Amygdala (tissue), 56 donors: ENCODE measurements around the gene CLASP1.

Experiments
- DNase-seq, 56 donors: peaks; one replicate each; lab custom pipeline; 2025; lab: John Stamatoyannopoulos, UW

Gene CLASP1

DNA sequence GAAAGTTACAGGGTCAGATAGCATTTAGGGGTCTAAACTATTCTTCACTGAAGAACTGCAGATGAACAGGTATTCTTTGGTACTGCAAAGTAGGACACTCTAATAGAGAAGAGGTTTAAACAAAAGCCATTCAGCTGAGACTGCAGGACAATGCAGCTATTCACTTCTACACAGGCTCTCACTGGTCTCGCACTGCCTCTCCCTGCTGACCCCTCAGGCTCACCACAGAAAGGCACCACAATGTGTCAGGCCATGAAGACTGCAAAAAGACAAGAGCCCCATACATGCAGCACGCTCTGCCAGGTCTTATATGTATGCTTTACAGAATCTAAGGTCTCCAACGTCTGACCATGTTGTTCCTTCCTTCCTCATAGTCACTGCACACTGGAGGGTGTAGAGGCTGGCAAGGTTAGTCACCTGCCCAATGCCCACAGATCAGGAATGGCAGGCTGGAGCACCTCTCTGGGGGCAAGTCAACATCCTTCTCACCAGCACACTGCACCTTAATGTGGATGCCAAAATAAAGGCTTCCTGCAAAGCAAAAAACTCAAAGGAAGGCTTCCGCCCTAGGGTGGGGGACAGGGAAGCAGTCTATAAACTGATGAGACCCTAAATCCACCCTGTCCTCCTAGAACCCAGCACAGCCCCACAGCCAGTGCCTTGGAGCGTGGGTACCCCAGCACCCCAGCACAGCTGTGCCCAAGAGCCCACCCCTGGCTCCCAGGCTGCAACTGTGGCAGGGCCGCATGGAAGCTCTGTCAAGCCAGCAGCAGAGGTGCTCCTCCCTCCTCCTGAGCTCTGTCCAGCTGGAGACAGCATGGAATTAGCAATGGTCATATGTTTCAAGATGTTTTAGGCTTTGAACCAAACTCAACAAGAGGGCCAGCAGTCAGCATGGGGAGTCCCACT lies 129.3 kb downstream of the CLASP1 start:
- DNase-seq = peak in 48 of 56 donors; percentile 10 to 88 (median 58)

DNA sequence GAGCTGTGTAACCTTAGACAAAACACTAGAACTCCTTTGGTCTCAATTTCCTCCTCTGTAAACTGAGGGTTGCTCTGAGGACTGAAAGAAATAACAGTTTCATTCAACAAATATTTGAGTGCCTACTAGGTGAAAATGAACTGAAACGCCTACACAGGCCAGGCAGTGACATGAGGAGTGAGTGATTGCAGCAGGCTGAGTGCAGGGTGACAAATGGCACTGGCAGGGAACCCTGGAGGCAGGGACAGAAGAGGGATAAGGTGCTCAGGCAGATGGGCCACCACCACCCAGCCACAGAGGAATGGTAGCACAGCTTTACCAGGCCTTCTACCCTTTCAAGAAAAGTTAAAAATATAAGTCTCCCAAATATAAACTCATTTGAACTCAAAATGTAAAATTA lies 130.1 kb downstream of the CLASP1 start:
- DNase-seq = peak in 1 of 56 donors; percentile 2

DNA sequence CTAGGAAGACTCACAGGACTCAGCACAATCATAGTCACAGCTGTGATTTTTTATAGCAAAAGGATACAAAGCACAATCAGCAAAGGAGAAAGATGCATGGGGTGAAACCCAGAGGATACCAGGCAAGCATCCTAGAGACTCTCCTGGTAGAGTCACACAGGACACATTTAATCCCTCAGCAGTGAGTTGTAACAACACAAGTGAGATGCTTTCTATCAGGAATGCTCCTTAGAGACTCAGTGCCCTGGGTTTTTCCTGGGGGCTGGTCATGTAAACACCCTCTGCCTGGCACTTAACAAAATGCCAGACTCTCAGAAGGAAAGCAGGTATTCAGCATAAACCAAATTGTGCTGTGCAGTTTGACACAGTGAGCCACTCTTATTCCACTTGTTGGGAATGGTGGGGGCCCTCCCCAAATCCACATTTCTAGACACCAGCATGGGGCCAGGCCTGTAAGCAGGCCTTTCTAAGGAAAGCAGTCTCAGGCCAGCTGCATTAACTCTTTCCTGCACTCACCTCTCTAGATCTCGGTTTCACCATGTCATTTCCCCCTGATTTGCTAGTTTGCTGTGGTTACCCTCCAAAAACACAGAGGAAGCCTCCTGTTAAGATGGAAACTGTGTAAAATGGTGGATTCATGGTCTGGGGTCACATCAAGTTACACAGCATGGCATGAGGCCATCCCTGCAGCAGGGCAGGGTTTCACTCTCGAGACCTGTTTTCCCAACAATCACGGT lies 135.5 kb downstream of the CLASP1 start:
- no peak for DNase-seq

- DNase-seq = no peak
Measured at GRCh38 chr2:121510857-121511256, 138.4 kb downstream of the CLASP1 start.

DNA sequence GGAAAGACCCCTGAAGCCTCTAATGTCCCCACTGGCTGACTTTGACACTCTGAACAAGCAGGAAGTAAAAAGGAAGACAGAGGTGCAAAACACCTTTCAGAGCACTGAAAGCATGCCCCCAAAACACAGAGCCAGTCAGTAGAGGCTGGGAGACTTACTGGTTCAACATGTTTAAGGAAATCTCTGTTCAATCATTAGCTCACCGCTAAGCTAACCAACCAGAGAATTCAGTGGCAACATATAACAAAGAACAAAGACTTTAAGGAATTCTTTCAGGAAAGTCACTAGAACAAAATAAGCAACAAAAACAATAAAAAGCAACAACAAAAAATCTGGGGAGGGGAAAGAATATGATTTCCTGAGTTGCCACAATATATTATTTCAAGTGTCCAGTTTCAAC lies 142.6 kb downstream of the CLASP1 start:
- no peak for DNase-seq

- no peak for DNase-seq
Measured at GRCh38 chr2:121505986-121506586, 143.2 kb downstream of the CLASP1 start.

- DNase-seq = no peak
Measured at GRCh38 chr2:121505005-121505404, 144.3 kb downstream of the CLASP1 start.

DNA sequence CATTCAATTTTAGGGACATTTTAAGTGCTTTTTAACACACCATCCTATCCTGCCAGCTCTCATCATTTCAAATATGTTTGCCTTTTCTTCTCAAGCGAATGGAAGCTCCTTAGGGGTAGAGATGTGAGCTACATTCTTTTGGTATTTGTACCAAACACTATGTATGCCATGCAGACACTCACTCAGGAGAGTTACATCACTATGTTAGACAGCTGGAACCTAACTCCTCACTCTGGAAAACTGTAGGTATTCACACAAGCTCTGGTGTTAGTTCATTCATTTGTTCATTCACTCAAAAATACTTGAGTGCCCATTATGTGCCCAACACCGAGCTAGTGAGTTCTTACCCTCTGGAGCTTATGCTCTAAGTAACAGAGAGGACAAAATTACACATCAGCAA lies 144.9 kb downstream of the CLASP1 start:
- no peak for DNase-seq

DNA sequence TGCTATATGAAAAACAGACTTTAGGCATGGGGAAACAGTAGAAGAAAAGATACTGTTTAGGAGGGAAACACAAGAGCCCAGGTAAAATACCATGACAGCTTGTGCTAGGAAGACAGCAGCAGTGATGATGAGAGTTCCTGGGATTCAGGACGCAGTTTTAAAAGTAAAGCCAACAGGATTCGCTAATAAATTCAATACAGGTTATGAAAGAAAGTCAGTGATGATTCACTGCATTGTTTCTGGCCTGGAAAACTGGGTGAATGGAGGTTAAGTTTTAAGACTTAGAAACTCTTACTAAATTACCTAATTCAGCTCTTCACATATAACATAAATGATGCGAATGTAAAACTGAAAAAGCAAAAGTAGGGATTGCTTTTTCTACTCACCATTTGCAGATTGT lies 146.5 kb downstream of the CLASP1 start:
- no peak for DNase-seq

- DNase-seq = no peak
Measured at GRCh38 chr2:121502246-121502645, 147.0 kb downstream of the CLASP1 start.

- no peak for DNase-seq
Measured at GRCh38 chr2:121501554-121501953, 147.7 kb downstream of the CLASP1 start.

DNA sequence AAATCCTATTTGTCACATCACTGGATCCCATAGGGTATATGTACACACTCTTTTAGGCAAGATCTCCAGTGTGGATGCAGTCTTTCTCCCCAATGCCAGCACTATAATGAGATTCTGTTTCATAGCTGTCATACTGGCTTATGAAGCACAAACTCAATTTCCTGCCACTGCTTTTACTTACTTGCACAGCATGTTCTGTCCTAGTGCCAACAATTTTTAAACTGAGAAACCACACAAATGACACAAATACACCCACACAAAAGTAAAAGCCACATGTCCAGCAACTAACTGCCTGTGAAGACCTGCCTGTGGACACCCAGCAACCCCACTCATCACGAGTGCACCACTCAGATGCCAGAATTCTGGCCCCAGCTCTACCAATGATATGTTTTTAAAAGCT lies 148.2 kb downstream of the CLASP1 start:
- DNase-seq = peak in 1 of 56 donors; percentile 18

DNA sequence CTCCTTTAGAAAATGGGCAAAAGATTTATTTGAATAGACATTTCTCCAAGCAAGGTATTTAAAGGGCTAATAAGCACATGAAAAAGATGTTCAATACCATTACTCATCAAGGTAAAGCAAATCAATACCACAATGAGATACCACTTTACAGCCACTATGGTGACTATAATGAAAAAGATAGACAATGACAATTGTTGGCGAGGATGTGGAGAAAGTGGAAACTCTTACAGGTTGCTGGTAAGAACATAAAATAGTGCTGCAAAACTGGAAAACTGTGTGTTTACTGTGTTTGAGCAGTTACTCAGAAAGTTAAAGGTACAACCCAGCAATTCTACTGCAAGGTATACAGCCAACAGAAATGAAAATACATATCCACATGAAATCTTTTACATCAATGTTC lies 150.5 kb downstream of the CLASP1 start:
- no peak for DNase-seq

GRCh38 chr2:121492409-121492808 lies 156.9 kb downstream of the CLASP1 start:
- DNase-seq = no peak

DNA sequence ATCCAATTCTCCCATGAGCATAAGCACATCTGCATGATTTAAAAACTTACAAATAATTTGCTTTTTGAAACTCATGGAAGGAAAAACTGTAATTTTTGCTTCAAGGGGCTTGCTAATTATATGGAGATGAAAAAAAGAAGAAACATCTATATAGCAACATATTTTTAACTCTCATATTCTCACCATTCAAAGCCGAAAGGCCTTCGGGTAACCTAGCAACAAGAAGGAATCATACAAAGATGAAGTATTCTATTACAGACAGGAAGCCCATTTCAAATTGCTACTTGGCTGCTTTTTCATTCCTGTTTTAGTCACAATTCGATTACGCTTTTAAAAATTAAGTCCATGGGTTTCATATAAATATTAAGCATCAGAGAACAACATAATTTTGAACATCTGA lies 157.7 kb downstream of the CLASP1 start:
- no peak for DNase-seq

DNA sequence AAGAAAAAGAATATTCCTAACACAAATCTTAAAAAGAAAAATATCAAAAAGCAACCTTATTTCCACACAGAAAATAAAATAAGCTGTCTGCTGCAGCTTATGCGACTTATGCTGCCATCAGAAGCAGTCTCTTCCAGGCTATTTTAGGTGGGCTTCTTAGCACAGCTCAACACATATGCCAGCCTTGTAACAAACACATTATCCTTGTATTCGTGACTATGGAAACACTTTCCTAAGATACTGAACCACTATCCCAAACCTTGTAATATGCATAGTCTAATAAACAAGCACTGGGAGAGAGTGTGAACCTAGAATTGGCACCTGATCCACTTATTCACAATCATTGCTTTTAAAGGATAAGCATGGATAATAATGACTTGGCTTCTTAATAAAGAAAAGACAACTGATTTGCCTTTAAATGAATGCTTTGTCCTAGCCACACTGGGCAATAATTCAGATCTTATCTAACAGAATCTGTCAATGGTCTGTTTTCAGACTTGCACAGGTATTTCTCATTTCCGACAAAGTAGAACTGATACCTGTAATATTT lies 158.6 kb downstream of the CLASP1 start:
- DNase-seq = no peak

GRCh38 chr2:121489911-121490583 lies 159.2 kb downstream of the CLASP1 start:
- peak in 4 of 56 donors; percentile 9 to 25 (median 12) for DNase-seq

GRCh38 chr2:121489284-121489683 lies 160.0 kb downstream of the CLASP1 start:
- DNase-seq = no peak

DNA sequence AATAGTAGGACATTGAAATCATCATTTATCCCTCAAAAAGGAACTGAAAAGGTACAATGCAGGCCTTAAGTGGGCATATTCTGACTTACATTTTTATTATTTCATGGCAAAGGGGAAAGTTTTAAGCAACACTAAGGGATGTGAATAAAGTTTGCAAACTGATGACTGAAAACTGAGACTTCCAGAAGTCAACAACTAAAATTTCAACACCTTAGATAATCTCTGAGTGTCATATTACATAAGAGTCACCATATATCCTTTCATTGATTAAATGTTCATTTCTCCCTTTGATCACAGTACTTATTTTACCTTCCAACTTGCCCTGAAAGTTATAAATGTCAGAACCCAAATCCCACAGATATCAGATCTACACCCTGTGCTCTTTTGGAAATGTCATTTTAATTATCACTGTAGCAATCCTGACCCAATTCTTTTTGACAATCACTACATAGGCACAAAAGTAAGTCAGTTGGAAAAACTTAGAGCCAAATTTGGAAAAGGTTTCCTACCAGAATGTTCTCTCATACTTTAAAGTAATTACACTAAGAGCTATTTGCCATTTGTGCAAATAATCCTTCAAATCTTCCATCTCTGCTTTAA lies 163.0 kb downstream of the CLASP1 start:
- no peak for DNase-seq

DNA sequence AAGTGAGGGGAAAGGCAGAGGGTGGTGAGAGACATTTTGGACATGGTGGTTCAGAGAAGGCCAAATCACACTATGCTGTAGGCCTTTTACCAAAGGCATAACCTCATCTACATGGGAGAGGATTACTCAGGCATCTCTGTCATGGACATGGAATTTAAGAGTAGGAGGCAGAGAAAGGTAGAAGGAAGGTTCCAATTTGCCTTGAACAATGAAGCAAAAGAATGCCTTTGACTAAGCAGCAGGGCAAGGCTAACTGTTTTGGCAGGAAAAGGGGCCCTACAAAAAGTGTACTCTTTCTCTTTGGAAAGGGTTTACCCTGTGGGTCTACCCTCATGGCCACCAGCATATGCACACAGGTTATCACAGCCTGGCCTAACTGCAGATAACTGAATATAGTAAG lies 164.2 kb downstream of the CLASP1 start:
- no peak for DNase-seq
